ENCODE results near the gene TBL1X. TPM values are rescaled to one million over a fixed set of nuclear protein-coding genes. Genes with fewer than 3 reads are reported as not detected.
A peak's percentile ranks its signal among the peaks of the same experiment; 100 is the strongest.

Gene TBL1X
- total RNA-seq, 6 donors from 2014 or later: 6.3 to 21.4 (median 12.8) TPM

GRCh38 chrX:9749146-9749692 lies 284.4 kb downstream of the TBL1X start:
- Histone ChIP-seq H3K36me3 (no peaks in the 10 kb centered on the region), H3K27ac (no peak overlapping the region), H3K9me3 (no peaks in the 10 kb centered on the region), H3K27me3 (no peaks in the 10 kb centered on the region), H3K4me1 (peaks cover 0 to 3% (median 1%) of the 10 kb centered on the region in 4 donors), H3K4me3 (no peak overlapping the region)
- WGBS, 2 donors: 55 to 79% methylated on average over 5 to 11 of the region's 11 CpGs
- DNase-seq (no peak), ATAC-seq (ENCODE audit: low FRiP score in 2 of 2) (no peak)
- no peak for TF ChIP-seq POLR2AphosphoS5 (IDR thresholded peaks at IDR 0.05)
- TF ChIP-seq EP300 (IDR thresholded peaks at IDR 0.05): no peak
- no peak for TF ChIP-seq CTCF (IDR thresholded peaks at IDR 0.05)
- no peak for TF ChIP-seq POLR2A (IDR thresholded peaks at IDR 0.05)

DNA sequence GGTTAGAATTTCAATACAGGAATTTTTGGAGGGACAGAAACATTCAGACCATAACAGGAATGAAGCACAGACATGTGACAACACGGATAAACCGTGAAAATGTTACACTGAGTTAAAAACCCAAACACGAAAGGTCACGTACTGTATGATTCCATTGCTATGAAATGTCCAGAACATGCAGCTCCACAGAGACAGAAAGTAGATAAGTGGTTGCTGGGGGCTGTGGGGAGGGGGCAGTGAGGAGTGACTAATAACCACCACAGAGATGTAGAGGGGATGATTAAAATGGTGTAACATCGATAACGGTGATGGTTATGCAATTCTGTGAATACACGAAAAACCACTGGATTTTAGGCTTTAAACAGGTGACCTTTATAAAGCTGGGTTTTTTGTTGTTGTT lies 292.5 kb downstream of the TBL1X start:
- Histone ChIP-seq H3K27ac (no peak overlapping the region), H3K27me3 (no peaks in the 10 kb centered on the region), H3K4me1 (no peaks in the 10 kb centered on the region), H3K36me3 (no peaks in the 10 kb centered on the region), H3K9me3 (no peaks in the 10 kb centered on the region), H3K4me3 (no peak overlapping the region)
- ATAC-seq (ENCODE audit: low FRiP score in 2 of 2): no peak
- no peak for DNase-seq
- 90 to 93% methylated on average over 7 of the region's 7 CpGs for WGBS, 2 donors
- TF ChIP-seq EP300 (IDR thresholded peaks at IDR 0.05): no peak

GRCh38 chrX:9758021-9758638 lies 293.3 kb downstream of the TBL1X start:
- Histone ChIP-seq H3K4me1 (no peaks in the 10 kb centered on the region), H3K36me3 (no peaks in the 10 kb centered on the region), H3K9me3 (no peaks in the 10 kb centered on the region), H3K27me3 (no peaks in the 10 kb centered on the region), H3K27ac (no peak overlapping the region), H3K4me3 (no peak overlapping the region)
- 54 to 58% methylated on average over 2 to 4 of the region's 4 CpGs for WGBS, 2 donors
- TF ChIP-seq EP300 (IDR thresholded peaks at IDR 0.05): no peak
- no peak for TF ChIP-seq POLR2A (IDR thresholded peaks at IDR 0.05)
- TF ChIP-seq POLR2AphosphoS5 (IDR thresholded peaks at IDR 0.05): no peak
- no peak for TF ChIP-seq CTCF (IDR thresholded peaks at IDR 0.05)
- ATAC-seq (ENCODE audit: low FRiP score in 2 of 2) (no peak), DNase-seq (no peak)

DNA sequence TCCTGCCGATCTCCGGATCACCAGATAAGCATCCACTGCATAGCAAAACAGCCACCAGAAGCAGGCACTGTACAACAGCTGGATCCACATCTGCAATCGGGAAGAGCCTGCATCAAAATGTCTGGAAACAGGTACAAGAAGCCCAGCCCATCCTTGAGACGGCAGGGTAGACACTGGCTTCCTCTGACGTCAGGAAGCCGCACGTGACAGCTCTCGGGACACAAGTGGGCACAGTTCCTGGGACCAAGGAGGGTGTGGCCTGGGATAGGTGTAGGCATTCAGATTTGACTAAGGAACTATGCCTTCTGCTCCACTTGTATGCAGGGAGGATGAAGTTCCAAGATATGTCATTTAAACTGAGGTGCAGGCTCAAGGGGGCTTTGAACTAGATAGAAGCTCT lies 294.5 kb downstream of the TBL1X start:
- no peaks in the 10 kb centered on the region for H3K9me3 ChIP-seq
- DNase-seq (no peak), ATAC-seq (ENCODE audit: low FRiP score in 2 of 2) (no peak)
- TF ChIP-seq CTCF (IDR thresholded peaks at IDR 0.05) (no peak), POLR2A (IDR thresholded peaks at IDR 0.05) (no peak), POLR2AphosphoS5 (IDR thresholded peaks at IDR 0.05) (no peak), EP300 (IDR thresholded peaks at IDR 0.05) (no peak)
- H3K27me3 ChIP-seq: no peaks in the 10 kb centered on the region
- H3K4me1 ChIP-seq: no peaks in the 10 kb centered on the region
- H3K27ac ChIP-seq: no peak overlapping the region
- WGBS, 2 donors: 47 to 77% methylated on average over 6 to 8 of the region's 8 CpGs
- no peaks in the 10 kb centered on the region for H3K36me3 ChIP-seq
- H3K4me3 ChIP-seq: no peak overlapping the region

DNA sequence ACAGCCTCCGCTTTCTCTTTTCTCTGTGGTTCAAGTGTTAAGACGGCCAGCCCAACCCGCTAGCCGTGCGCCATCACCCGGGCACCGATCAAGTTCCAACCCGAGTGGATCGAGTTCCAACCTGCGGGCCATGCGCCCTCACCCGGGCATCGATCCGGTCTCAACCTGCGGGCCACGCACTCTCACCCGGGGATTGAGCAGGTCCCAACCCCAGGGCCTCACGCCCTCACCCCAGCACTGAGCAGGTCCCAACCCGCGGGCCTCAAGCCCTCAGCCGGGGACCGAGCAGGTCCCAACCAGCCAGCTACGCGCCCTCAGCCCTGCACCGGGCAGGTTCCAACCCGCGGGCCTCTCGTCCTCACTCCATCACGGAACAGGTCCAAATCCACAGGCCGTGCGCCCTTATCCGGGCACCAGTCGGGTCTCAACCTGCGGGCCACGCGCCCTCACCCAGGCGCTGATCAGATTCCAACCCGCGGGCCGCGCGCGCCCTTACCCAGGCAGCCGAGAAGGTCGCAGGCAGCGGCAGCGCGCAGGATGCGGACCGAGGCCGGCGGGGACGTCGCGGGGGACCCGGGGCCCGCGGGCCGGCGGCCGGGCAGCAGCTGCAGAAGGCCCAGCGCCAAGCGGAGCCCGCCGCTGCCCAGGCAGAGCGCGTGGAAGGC lies 300.3 kb downstream of the TBL1X start:
- no peaks in the 10 kb centered on the region for H3K9me3 ChIP-seq
- no peaks in the 10 kb centered on the region for H3K36me3 ChIP-seq
- no peaks in the 10 kb centered on the region for H3K4me1 ChIP-seq
- no peak overlapping the region for H3K4me3 ChIP-seq
- H3K27ac ChIP-seq: no peak overlapping the region
- ATAC-seq (ENCODE audit: low FRiP score in 2 of 2) (peak in 1 of 2 donors; percentile 28), DNase-seq (peak in 1 of 2 donors; percentile 44)
- no peak for TF ChIP-seq CTCF (IDR thresholded peaks at IDR 0.05)
- 42 to 43% methylated on average over 15 to 33 of the region's 67 CpGs for WGBS, 2 donors
- no peaks in the 10 kb centered on the region for H3K27me3 ChIP-seq
